Measurements from ENCODE around the gene C1orf167. TPM values are rescaled to one million over a fixed set of nuclear protein-coding genes. Genes with fewer than 3 reads are reported as not detected.

The C1orf167 gene
- polyA plus RNA-seq, 1 experiment, result 0.11 TPM

DNA sequence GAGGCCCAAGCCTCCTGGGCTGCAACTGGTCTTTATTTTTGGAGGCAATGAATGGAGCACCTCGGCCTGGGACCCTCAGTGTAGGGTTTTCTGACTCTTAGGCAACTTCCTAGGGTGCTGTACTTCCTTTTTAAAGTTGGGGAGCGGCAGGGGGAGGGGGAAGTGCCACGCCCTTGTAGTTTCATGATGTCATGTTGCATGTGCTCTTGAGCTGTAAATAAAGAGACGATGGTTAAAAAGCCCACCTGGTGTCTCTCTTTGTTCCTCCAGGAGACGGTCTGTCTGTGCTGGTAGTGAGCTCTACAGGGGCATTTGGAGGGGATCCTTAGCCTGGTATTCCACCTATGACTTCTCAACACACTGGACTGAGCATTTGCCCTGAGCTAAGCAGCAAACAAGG lies 36.4 kb upstream of the C1orf167 start:
- Histone ChIP-seq H3K27me3 (ENCODE audit: control insufficient read depth, insufficient read depth, low read length) (peaks cover 16% of the 10 kb centered on the region), H3K9me3 (ENCODE audit: control insufficient read depth, insufficient read depth, low read length) (no peaks in the 10 kb centered on the region), H3K4me3 (ENCODE audit: low read depth, low read length) (no peak overlapping the region), H3K27ac (ENCODE audit: low read depth, low read length) (no peak overlapping the region)
- ChIA-PET CTCF (interaction anchor here (0.8 to 1.5 kb wide), 2 partner anchors 83 to 688 kb away, joined by 3 to 6 read pairs; no protein-coding TSS in a partner anchor), POLR2A (no interaction called here)
- no peak for DNase-seq (ENCODE audit: low read depth, low spot score)
- TF ChIP-seq, protein P1, sequence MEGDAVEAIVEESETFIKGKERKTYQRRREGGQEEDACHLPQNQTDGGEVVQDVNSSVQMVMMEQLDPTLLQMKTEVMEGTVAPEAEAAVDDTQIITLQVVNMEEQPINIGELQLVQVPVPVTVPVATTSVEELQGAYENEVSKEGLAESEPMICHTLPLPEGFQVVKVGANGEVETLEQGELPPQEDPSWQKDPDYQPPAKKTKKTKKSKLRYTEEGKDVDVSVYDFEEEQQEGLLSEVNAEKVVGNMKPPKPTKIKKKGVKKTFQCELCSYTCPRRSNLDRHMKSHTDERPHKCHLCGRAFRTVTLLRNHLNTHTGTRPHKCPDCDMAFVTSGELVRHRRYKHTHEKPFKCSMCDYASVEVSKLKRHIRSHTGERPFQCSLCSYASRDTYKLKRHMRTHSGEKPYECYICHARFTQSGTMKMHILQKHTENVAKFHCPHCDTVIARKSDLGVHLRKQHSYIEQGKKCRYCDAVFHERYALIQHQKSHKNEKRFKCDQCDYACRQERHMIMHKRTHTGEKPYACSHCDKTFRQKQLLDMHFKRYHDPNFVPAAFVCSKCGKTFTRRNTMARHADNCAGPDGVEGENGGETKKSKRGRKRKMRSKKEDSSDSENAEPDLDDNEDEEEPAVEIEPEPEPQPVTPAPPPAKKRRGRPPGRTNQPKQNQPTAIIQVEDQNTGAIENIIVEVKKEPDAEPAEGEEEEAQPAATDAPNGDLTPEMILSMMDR (IDR thresholded peaks at IDR 0.05; ENCODE audit: low read depth, low read length), result no peak

DNA sequence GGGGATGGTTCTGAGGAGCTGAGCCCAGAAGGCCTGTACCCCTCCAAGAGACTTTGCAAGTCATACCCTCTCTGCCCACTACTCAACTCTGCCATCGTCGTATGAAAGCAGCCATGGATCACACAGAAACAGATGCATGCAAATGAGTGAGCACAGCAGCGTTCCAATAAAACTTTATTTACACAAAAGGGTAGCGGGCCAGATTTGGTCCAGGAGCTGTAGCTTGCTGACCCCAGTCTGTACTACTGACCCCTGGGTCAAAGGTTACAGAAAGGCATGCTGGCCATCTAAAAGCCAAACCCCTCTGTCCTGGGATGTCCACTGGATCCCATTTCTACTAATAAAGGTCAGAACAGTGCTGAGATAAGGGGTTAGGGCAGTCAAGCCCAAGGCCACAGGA lies 34.9 kb upstream of the C1orf167 start:
- H3K9me3 ChIP-seq (ENCODE audit: control insufficient read depth, insufficient read depth, low read length), result no peaks in the 10 kb centered on the region
- H3K27me3 ChIP-seq (ENCODE audit: control insufficient read depth, insufficient read depth, low read length), result peaks cover 11% of the 10 kb centered on the region
- ChIA-PET POLR2A (no interaction called here), CTCF (no interaction called here)
- TF ChIP-seq, protein P1 (IDR thresholded peaks at IDR 0.05; ENCODE audit: low read depth, low read length), result no peak
- no peak for DNase-seq (ENCODE audit: low read depth, low spot score)
- H3K4me3 ChIP-seq (ENCODE audit: low read depth, low read length), result no peak overlapping the region
- no peak overlapping the region for H3K27ac ChIP-seq (ENCODE audit: low read depth, low read length)

DNA sequence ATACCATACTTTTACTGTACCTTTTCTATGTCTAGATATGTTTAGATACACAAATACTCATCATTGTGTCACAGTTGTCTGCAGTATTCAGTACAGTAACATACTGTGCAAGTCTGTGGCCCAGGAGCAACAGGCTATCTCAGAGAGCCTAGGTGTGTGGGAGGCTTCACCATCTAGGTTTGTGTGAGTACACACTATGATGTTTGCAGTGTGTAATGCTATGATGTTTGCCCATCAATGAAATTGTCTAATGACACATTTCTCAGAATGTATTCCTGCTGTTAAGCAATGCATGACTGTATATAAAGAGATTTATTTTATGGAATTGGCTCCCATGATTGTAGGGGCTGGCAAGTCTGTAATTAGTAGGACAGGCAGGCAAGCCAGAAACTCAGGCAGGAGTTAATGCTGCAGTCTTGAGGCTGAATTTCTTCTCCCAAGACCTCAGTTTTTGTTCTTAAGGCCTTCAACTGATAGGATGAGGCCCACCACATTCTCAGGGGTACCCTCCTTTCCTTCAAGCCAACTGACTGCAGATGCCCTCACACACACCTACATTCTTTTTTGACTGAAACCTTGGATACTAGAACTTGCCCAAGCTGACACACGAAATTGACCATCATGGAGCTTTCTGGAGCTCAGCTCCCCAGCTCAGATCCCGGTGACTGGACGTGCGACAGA lies 33.7 kb upstream of the C1orf167 start:
- H3K4me3 ChIP-seq (ENCODE audit: low read depth, low read length), result no peak overlapping the region
- CTCF ChIA-PET, result interaction anchor here (1.2 kb wide), 1 partner anchor 9 kb away, joined by 5 read pairs; no protein-coding TSS in a partner anchor
- DNase-seq (ENCODE audit: low read depth, low spot score), result no peak

DNA sequence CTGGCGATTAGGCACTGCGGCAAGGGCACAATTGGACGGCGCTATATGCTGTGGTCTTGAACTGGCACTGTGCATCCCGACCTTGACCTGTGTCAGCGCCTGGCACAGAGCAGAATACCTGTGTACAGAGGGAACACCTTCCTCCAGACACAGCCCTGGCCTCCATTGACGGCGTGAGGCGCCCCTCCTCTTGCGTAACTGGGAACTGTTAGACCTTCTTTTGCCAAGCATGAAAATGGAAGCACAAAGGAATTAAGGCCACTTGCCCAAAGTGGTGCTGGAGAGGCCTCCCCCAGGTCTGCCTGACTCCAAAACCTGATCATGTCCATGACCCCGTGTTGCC lies 32.9 kb upstream of the C1orf167 start:
- DNase-seq (ENCODE audit: low read depth, low spot score), result no peak
- Histone ChIP-seq H3K27me3 (ENCODE audit: control insufficient read depth, insufficient read depth, low read length) (peaks cover 7% of the 10 kb centered on the region), H3K27ac (ENCODE audit: low read depth, low read length) (no peak overlapping the region), H3K9me3 (ENCODE audit: control insufficient read depth, insufficient read depth, low read length) (no peaks in the 10 kb centered on the region), H3K4me3 (ENCODE audit: low read depth, low read length) (no peak overlapping the region)
- ChIA-PET CTCF (interaction anchor here (1.2 kb wide), 1 partner anchor 9 kb away, joined by 5 read pairs; no protein-coding TSS in a partner anchor), POLR2A (no interaction called here)
- TF ChIP-seq, protein P1 (IDR thresholded peaks at IDR 0.05; ENCODE audit: low read depth, low read length), result no peak

More for the DNA sequence above, 33.7 kb upstream of the C1orf167 start:
- Histone ChIP-seq H3K27ac (ENCODE audit: low read depth, low read length) (no peak overlapping the region), H3K9me3 (ENCODE audit: control insufficient read depth, insufficient read depth, low read length) (no peaks in the 10 kb centered on the region), H3K27me3 (ENCODE audit: control insufficient read depth, insufficient read depth, low read length) (peaks cover 8% of the 10 kb centered on the region)
- TF ChIP-seq, protein P1 (IDR thresholded peaks at IDR 0.05; ENCODE audit: low read depth, low read length), result no peak
- POLR2A ChIA-PET, result no interaction called here
